Fibroblast of pulmonary artery (primary cell): Measurements from ENCODE around the gene TOPAZ1.

Experiments used
- DNase-seq: peaks from one replicate; pipeline ENCODE4 v3.0.0-alpha.2; 2010; ENCODE audit warnings: low read depth
- H3K4me3 ChIP-seq: replicated peaks from 2 replicates; pipeline ENCODE4 v1.5.1; 2011; ENCODE audit warnings: low read depth, mild to moderate bottlenecking, control low read depth, low read length, moderate library complexity
- CTCF ChIP-seq: IDR thresholded peaks from 2 replicates; pipeline ENCODE4 v1.5.1; 2011; ENCODE audit warnings: mild to moderate bottlenecking, control low read depth, low read length, inconsistent platforms; ENCODE audit errors: missing control alignments

TOPAZ1 gene

GRCh38 chr3:44323341-44323955 is 81.8 kb downstream of the TOPAZ1 start:
- no peak overlapping the region for H3K4me3 ChIP-seq
- DNase-seq: peak; percentile 82
- peak; percentile 89 for TF ChIP-seq CTCF

- no peak for DNase-seq
- no peak for TF ChIP-seq CTCF
- no peak overlapping the region for H3K4me3 ChIP-seq
These were observed 82.9 kb downstream of the TOPAZ1 start for GRCh38 chr3:44324584-44324983.

GRCh38 chr3:44326019-44326418 is 84.3 kb downstream of the TOPAZ1 start:
- no peak overlapping the region for H3K4me3 ChIP-seq
- TF ChIP-seq CTCF: no peak
- DNase-seq: peak; percentile 42

GRCh38 chr3:44326515-44326914 is 84.8 kb downstream of the TOPAZ1 start:
- no peak for DNase-seq
- no peak for TF ChIP-seq CTCF
- no peak overlapping the region for H3K4me3 ChIP-seq

GRCh38 chr3:44329946-44330345 is 88.3 kb downstream of the TOPAZ1 start:
- H3K4me3 ChIP-seq: no peak overlapping the region
- DNase-seq: no peak
- no peak for TF ChIP-seq CTCF

GRCh38 chr3:44330444-44330843 is 88.8 kb downstream of the TOPAZ1 start:
- DNase-seq: no peak
- no peak for TF ChIP-seq CTCF
- no peak overlapping the region for H3K4me3 ChIP-seq

GRCh38 chr3:44334326-44334725 is 92.6 kb downstream of the TOPAZ1 start:
- no peak for TF ChIP-seq CTCF
- no peak for DNase-seq
- no peak overlapping the region for H3K4me3 ChIP-seq
